ENCODE measurements around the gene NPHS1. TPM values are rescaled to one million over a fixed set of nuclear protein-coding genes. Genes with fewer than 3 reads are reported as not detected.

NPHS1 gene
- polyA plus RNA-seq, 3 donors, result not detected

- Histone ChIP-seq H3K9me3 (replicated peaks in 1 of 2; ENCODE audit: control insufficient read depth in 1 of 2, insufficient read depth in 1 of 2, low read length in 2 of 2) (no peaks in the 10 kb centered on the region), H3K4me3 (replicated peaks in 1 of 3; ENCODE audit: low read depth in 2 of 3, low read length in 3 of 3) (no peak overlapping the region), H3K79me2 (ENCODE audit: insufficient read depth, low read length) (no peaks in the 10 kb centered on the region), H3K4me1 (ENCODE audit: control insufficient read depth in 1 of 2, insufficient read depth in 2 of 2, low read length in 2 of 2) (no peaks in the 10 kb centered on the region), H3K27ac (ENCODE audit: low read depth in 1 of 2, low read length in 2 of 2) (no peak overlapping the region), H3K9ac (ENCODE audit: insufficient read depth, low read length, poor library complexity, severe bottlenecking) (no peak overlapping the region), H3K4me2 (replicated peaks; ENCODE audit: extremely low read depth, low read length, poor library complexity, severe bottlenecking) (no peak overlapping the region), H4K20me1 (ENCODE audit: insufficient read depth, low read length) (no peaks in the 10 kb centered on the region), H2AFZ (ENCODE audit: insufficient read depth, low read depth, low read length, poor library complexity, severe bottlenecking) (no peak overlapping the region), H3K36me3 (replicated peaks in 1 of 2; ENCODE audit: control insufficient read depth in 1 of 2, insufficient read depth in 2 of 2, low read length in 2 of 2) (peaks cover 7% of the 10 kb centered on the region in 2 donors), H3K27me3 (ENCODE audit: control insufficient read depth in 2 of 2, insufficient read depth in 2 of 2, low read length in 2 of 2) (no peaks in the 10 kb centered on the region)
- no peak overlapping the region for H3K4me3 Mint-ChIP-seq
- 90% methylated on average over 11 of the region's 11 CpGs for WGBS (ENCODE audit: insufficient coverage)
- TF ChIP-seq CTCF (IDR thresholded peaks at IDR 0.05), result no peak
- H3K36me3 Mint-ChIP-seq, result peaks cover 10 to 19% of the 10 kb centered on the region in 2 donors
- intact Hi-C loops (cut with micrococcal nuclease), result no loop called here
- no peak overlapping the region for H3K27ac Mint-ChIP-seq
- H3K27me3 Mint-ChIP-seq (ENCODE audit: low read depth in 3 of 3), result peaks cover 2 to 10% (median 9%) of the 10 kb centered on the region in 3 donors
- DNase-seq, result no peak
- no peaks in the 10 kb centered on the region for H3K9me3 Mint-ChIP-seq
- H3K4me1 Mint-ChIP-seq, result no peaks in the 10 kb centered on the region
Observed at GRCh38 chr19:35789195-35789977, 62.9 kb downstream of the NPHS1 start.

- Histone ChIP-seq H3K4me1 (ENCODE audit: control insufficient read depth in 1 of 2, insufficient read depth in 2 of 2, low read length in 2 of 2) (no peaks in the 10 kb centered on the region), H3K79me2 (ENCODE audit: insufficient read depth, low read length) (no peaks in the 10 kb centered on the region), H3K4me3 (replicated peaks in 1 of 3; ENCODE audit: low read depth in 2 of 3, low read length in 3 of 3) (no peak overlapping the region), H3K36me3 (replicated peaks in 1 of 2; ENCODE audit: control insufficient read depth in 1 of 2, insufficient read depth in 2 of 2, low read length in 2 of 2) (peaks cover 7 to 13% of the 10 kb centered on the region in 2 donors), H4K20me1 (ENCODE audit: insufficient read depth, low read length) (no peaks in the 10 kb centered on the region), H3K27me3 (ENCODE audit: control insufficient read depth in 2 of 2, insufficient read depth in 2 of 2, low read length in 2 of 2) (no peaks in the 10 kb centered on the region), H3K9me3 (replicated peaks in 1 of 2; ENCODE audit: control insufficient read depth in 1 of 2, insufficient read depth in 1 of 2, low read length in 2 of 2) (no peaks in the 10 kb centered on the region), H3K27ac (ENCODE audit: low read depth in 1 of 2, low read length in 2 of 2) (no peak overlapping the region), H2AFZ (ENCODE audit: insufficient read depth, low read depth, low read length, poor library complexity, severe bottlenecking) (no peak overlapping the region), H3K9ac (ENCODE audit: insufficient read depth, low read length, poor library complexity, severe bottlenecking) (no peak overlapping the region), H3K4me2 (replicated peaks; ENCODE audit: extremely low read depth, low read length, poor library complexity, severe bottlenecking) (no peak overlapping the region)
- Mint-ChIP-seq H3K4me3 (no peak overlapping the region), H3K27ac (no peak overlapping the region), H3K27me3 (ENCODE audit: low read depth in 3 of 3) (peaks cover 0 to 4% (median 3%) of the 10 kb centered on the region in 3 donors), H3K4me1 (no peaks in the 10 kb centered on the region), H3K9me3 (no peaks in the 10 kb centered on the region), H3K36me3 (peaks cover 11 to 26% of the 10 kb centered on the region in 2 donors)
- WGBS (ENCODE audit: insufficient coverage), result 96% methylated on average over 3 of the region's 12 CpGs
- intact Hi-C loops (cut with micrococcal nuclease), result no loop called here
- no peak for TF ChIP-seq CTCF (IDR thresholded peaks at IDR 0.05)
- DNase-seq, result no peak
Observed at GRCh38 chr19:35788205-35788960, 63.9 kb downstream of the NPHS1 start.
